H9 (cell line): Measurements from ENCODE around the gene SCYGR1. TPM values are rescaled to one million over a fixed set of nuclear protein-coding genes. Genes with fewer than 3 reads are reported as not detected.

Experiments used
- DNase-seq: peaks from one replicate; pipeline ENCODE4 v3.0.0-alpha.2; 2017
- H2AFZ ChIP-seq: one replicate; pipeline ENCODE4 v1.6.1; 2013; ENCODE audit warnings: mild to moderate bottlenecking, low read length, control low read depth, moderate library complexity
- H2AK5ac ChIP-seq: 2 replicates; pipeline ENCODE4 v1.6.1; 2013; ENCODE audit warnings: low read length, control low read depth, mixed read lengths; ENCODE audit not compliant: insufficient read length
- H2BK120ac ChIP-seq: one replicate; pipeline ENCODE4 v1.6.1; 2013; ENCODE audit warnings: low read depth, mild to moderate bottlenecking, low read length, control low read depth, inconsistent platforms; ENCODE audit not compliant: poor library complexity, severe bottlenecking
- H2BK12ac ChIP-seq: 2 replicates; pipeline ENCODE4 v1.6.1; 2013; ENCODE audit warnings: low read length, control low read depth, mixed read lengths, low read depth; ENCODE audit not compliant: insufficient read length
- H2BK15ac ChIP-seq: 2 replicates; pipeline ENCODE4 v1.6.1; 2013; ENCODE audit warnings: low read depth, low read length, control low read depth
- H2BK20ac ChIP-seq: one replicate; pipeline ENCODE4 v1.6.1; 2013; ENCODE audit warnings: low read depth, mild to moderate bottlenecking, low read length, control low read depth, inconsistent platforms; ENCODE audit not compliant: poor library complexity, severe bottlenecking
- H2BK5ac ChIP-seq: 2 replicates; pipeline ENCODE4 v1.6.1; 2013; ENCODE audit warnings: low read length, control low read depth, mixed read lengths; ENCODE audit not compliant: insufficient read length
- H3K14ac ChIP-seq: 2 replicates; pipeline ENCODE4 v1.6.1; 2013; ENCODE audit warnings: low read length, control low read depth; ENCODE audit not compliant: insufficient read depth
- H3K18ac ChIP-seq: 2 replicates; pipeline ENCODE4 v1.6.1; 2013; ENCODE audit warnings: low read depth, mild to moderate bottlenecking, mixed read lengths, low read length, control low read depth; ENCODE audit not compliant: insufficient read length
- H3K23ac ChIP-seq: 2 replicates; pipeline ENCODE4 v1.6.1; 2013; ENCODE audit warnings: low read length, control low read depth, mixed read lengths, low read depth; ENCODE audit not compliant: insufficient read length
- H3K23me2 ChIP-seq: 2 replicates; pipeline ENCODE4 v1.6.1; 2013; ENCODE audit warnings: low read depth, mild to moderate bottlenecking, mixed read lengths, low read length, control low read depth; ENCODE audit not compliant: insufficient read length, poor library complexity, severe bottlenecking
- H3K27ac ChIP-seq: 2 replicates; pipeline ENCODE4 v1.5.1; 2013; ENCODE audit warnings: low read length, control low read depth, mixed read lengths, low read depth; ENCODE audit not compliant: insufficient read length
- H3K27me3 ChIP-seq: 2 replicates; pipeline ENCODE4 v1.6.1; 2013; ENCODE audit warnings: low read length, control low read depth, inconsistent platforms; ENCODE audit not compliant: insufficient read depth
- H3K4ac ChIP-seq: 2 replicates; pipeline ENCODE4 v1.6.1; 2013; ENCODE audit warnings: low read depth, mild to moderate bottlenecking, control low read depth, inconsistent platforms, low read length, moderate library complexity
- H3K4me1 ChIP-seq: 2 replicates; pipeline ENCODE4 v1.6.1; 2013; ENCODE audit warnings: low read length, control low read depth, inconsistent platforms; ENCODE audit not compliant: insufficient read depth
- H3K4me2 ChIP-seq: 2 replicates; pipeline ENCODE4 v1.6.1; 2013; ENCODE audit warnings: low read length, control low read depth, mixed read lengths; ENCODE audit not compliant: insufficient read length, insufficient read depth
- H3K56ac ChIP-seq: 2 replicates; pipeline ENCODE4 v1.6.1; 2013; ENCODE audit warnings: low read depth, mild to moderate bottlenecking, mixed read lengths, low read length, control low read depth; ENCODE audit not compliant: insufficient read length
- H3K79me1 ChIP-seq: 2 replicates; pipeline ENCODE4 v1.6.1; 2013; ENCODE audit warnings: low read depth, mild to moderate bottlenecking, moderate library complexity, low read length, control low read depth, inconsistent platforms; ENCODE audit not compliant: insufficient read depth, poor library complexity, severe bottlenecking
- H3K79me2 ChIP-seq: 2 replicates; pipeline ENCODE4 v1.6.1; 2013; ENCODE audit warnings: low read length, control low read depth, inconsistent platforms; ENCODE audit not compliant: insufficient read depth
- H3K9ac ChIP-seq: 2 replicates; pipeline ENCODE4 v1.6.1; 2013; ENCODE audit warnings: low read length, control low read depth, mixed read lengths; ENCODE audit not compliant: insufficient read length; ENCODE audit errors: extremely low read depth
- H3K9me3 ChIP-seq: one replicate; pipeline ENCODE4 v1.6.1; 2013; ENCODE audit warnings: low read depth, low read length, inconsistent platforms; ENCODE audit not compliant: control insufficient read depth
- H3T11ph ChIP-seq: one replicate; pipeline ENCODE4 v1.6.1; 2013; ENCODE audit warnings: mild to moderate bottlenecking, low read length, control low read depth, inconsistent platforms
- H4K20me1 ChIP-seq: one replicate; pipeline ENCODE4 v1.6.1; 2013; ENCODE audit not compliant: control insufficient read depth, insufficient read length, insufficient read depth
- H4K5ac ChIP-seq: 2 replicates; pipeline ENCODE4 v1.6.1; 2013; ENCODE audit warnings: low read depth, mild to moderate bottlenecking, mixed read lengths, low read length, control low read depth; ENCODE audit not compliant: insufficient read length
- H4K8ac ChIP-seq: replicated peaks from 2 replicates; pipeline ENCODE4 v1.6.1; 2013; ENCODE audit warnings: low read length, control low read depth, mixed read lengths, low read depth; ENCODE audit not compliant: insufficient read length
- H4K91ac ChIP-seq: 2 replicates; pipeline ENCODE4 v1.6.1; 2013; ENCODE audit warnings: low read depth, mild to moderate bottlenecking, moderate library complexity, mixed read lengths, low read length, control low read depth; ENCODE audit not compliant: insufficient read length
- H3K27ac Mint-ChIP-seq, 3 experiments: 2 replicates in 2 of 3; 3 replicates in 1 of 3; pipeline ENCODE4 v1.8.0; 2020 to 2021; ENCODE audit warnings: mixed read lengths in 3 of 3, mild to moderate bottlenecking in 1 of 3, moderate library complexity in 1 of 3
- H3K27me3 Mint-ChIP-seq: 2 replicates; pipeline ENCODE4 v1.8.0; 2021; ENCODE audit warnings: low read depth, mild to moderate bottlenecking, moderate library complexity, mixed read lengths
- H3K36me3 Mint-ChIP-seq, 3 experiments: 2 replicates in 2 of 3; 3 replicates in 1 of 3; pipeline ENCODE4 v1.8.0; 2020 to 2021; ENCODE audit warnings: low read depth in 3 of 3, mixed read lengths in 3 of 3; ENCODE audit not compliant: insufficient read depth in 1 of 3
- H3K4me1 Mint-ChIP-seq, 2 experiments: 2 replicates each; pipeline ENCODE4 v1.8.0; 2020; ENCODE audit warnings: mixed read lengths in 2 of 2
- H3K4me3 Mint-ChIP-seq, 2 experiments: 2 replicates in 1 of 2; 3 replicates in 1 of 2; pipeline ENCODE4 v1.8.0; 2020 to 2021; ENCODE audit warnings: mild to moderate bottlenecking in 2 of 2, mixed read lengths in 2 of 2, moderate library complexity in 1 of 2
- H3K9me3 Mint-ChIP-seq, 2 experiments: 2 replicates in 1 of 2; 3 replicates in 1 of 2; pipeline ENCODE4 v1.8.0; 2020; ENCODE audit warnings: mild to moderate bottlenecking in 2 of 2, mixed read lengths in 2 of 2, moderate library complexity in 1 of 2
- whole genome bisulfite sequencing: extraction: QIAGEN DNeasy Blood & Tissue Kit; methylation state at CpG from one replicate; pipeline ENCODE4 v1.1.7; 2013; ENCODE audit warnings: missing lambda C conversion rate, low lambda C conversion rate, mixed read lengths; ENCODE audit not compliant: insufficient read length; ENCODE audit errors: extremely low coverage; 5-methylcytosine and 5-hydroxymethylcytosine counted together
- total RNA-seq: library from RNA; stranded (reverse); gene quantifications from 2 replicates; pipeline ENCODE4 v1.2.1, GENCODE V29; 2021
- TF ChIP-seq, protein P1 (sequence below): fragments of 200-600 bp; sonication (generic); conservative IDR thresholded peaks from 3 replicates; pipeline ENCODE4 v1.8.0; 2021; ENCODE audit warnings: antibody characterized with exemption, mild to moderate bottlenecking

Gene SCYGR1
- total RNA-seq, 1 experiment from 2014 or later, result not detected

DNA sequence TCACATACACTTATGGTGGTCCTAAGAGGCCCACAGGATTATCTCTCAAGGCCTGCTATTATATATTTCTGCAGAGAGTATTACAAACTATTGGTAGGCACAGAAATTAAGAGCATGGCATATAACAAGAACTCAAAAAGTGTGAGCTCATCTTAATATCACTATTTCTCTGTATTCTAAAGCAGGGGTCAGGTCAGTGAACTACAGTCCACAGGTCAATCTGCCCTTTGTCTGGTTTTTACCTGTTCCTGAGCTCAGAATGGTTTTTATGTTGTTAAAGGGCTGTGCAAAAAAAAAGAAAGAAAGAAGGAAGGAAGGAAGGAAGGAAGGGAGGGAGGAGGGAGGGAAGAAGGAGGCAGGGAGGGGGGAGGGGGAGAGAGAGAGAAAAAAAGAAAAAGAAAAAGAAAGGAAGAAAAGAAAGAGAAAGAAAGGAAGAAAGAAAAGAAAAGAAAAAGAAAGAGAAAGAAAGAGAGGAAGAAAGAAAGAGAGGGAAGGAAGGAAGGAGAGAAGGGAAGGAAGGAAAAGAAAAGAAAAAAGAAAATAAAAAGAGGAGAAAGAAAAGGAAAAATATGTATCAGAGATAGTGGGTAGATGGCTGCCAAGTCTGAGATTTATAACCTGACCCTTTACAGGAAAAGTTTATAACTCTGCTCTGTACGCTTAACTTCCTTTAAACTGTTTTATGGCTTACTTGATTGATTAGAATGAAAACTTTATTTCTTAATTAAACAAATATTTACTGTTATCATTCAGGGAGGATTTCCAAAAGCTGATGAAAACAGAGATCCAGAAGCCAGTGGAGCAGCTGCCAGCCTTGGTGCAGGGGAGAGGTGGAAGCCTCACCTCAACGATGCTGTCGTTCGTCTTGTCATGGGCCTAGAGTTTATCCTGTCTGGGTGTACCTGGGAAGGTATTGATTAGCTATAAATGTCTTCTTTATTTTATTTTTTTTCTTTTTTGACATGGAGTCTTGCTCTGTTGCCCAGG is 11.2 kb upstream of the SCYGR1 start:
- WGBS, result no CpG with 5 or more reads among the region's 4 CpGs
- H2BK120ac ChIP-seq, result no peak overlapping the region
- no peak for DNase-seq
- Mint-ChIP-seq H3K4me3 (no peak overlapping the region), H3K4me1 (peaks cover under 1 to 3% of the 10 kb centered on the region in 2 experiments; a peak in 2 of 4 replicates), H3K27ac (no peak overlapping the region), H3K36me3 (peaks cover 0 to 3% (median 0%) of the 10 kb centered on the region in 3 experiments; a peak in 1 of 7 replicates), H3K27me3 (no peaks in the 10 kb centered on the region), H3K9me3 (peaks cover 0 to 5% of the 10 kb centered on the region in 2 experiments; a peak in 1 of 5 replicates)
- H3K9ac ChIP-seq, result no peak overlapping the region
- no peak overlapping the region for H3K4ac ChIP-seq
- H3K27me3 ChIP-seq, result no peaks in the 10 kb centered on the region
- H3K4me1 ChIP-seq, result no peaks in the 10 kb centered on the region; the same call in 1 of the 2 replicates
- no peak overlapping the region for H3K27ac ChIP-seq
- no peak overlapping the region for H2BK5ac ChIP-seq
- H3K4me2 ChIP-seq, result no peak overlapping the region
- H3K18ac ChIP-seq, result no peak overlapping the region
- no peak overlapping the region for H3K56ac ChIP-seq
- H4K8ac ChIP-seq, result no peak overlapping the region
- H2BK20ac ChIP-seq, result no peak overlapping the region
- no peak overlapping the region for H2BK15ac ChIP-seq
- no peaks in the 10 kb centered on the region for H3K79me2 ChIP-seq
- no peaks in the 10 kb centered on the region for H4K20me1 ChIP-seq
- H4K5ac ChIP-seq, result no peak overlapping the region
- H3K23ac ChIP-seq, result no peak overlapping the region
- TF ChIP-seq, protein P1, sequence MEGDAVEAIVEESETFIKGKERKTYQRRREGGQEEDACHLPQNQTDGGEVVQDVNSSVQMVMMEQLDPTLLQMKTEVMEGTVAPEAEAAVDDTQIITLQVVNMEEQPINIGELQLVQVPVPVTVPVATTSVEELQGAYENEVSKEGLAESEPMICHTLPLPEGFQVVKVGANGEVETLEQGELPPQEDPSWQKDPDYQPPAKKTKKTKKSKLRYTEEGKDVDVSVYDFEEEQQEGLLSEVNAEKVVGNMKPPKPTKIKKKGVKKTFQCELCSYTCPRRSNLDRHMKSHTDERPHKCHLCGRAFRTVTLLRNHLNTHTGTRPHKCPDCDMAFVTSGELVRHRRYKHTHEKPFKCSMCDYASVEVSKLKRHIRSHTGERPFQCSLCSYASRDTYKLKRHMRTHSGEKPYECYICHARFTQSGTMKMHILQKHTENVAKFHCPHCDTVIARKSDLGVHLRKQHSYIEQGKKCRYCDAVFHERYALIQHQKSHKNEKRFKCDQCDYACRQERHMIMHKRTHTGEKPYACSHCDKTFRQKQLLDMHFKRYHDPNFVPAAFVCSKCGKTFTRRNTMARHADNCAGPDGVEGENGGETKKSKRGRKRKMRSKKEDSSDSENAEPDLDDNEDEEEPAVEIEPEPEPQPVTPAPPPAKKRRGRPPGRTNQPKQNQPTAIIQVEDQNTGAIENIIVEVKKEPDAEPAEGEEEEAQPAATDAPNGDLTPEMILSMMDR, result no peak
- H2AK5ac ChIP-seq, result no peak overlapping the region
- H2AFZ ChIP-seq, result no peak overlapping the region
- no peak overlapping the region for H2BK12ac ChIP-seq
- H3K14ac ChIP-seq, result no peak overlapping the region
- no peaks in the 10 kb centered on the region for H3K9me3 ChIP-seq
- H3T11ph ChIP-seq, result no peak overlapping the region
- H4K91ac ChIP-seq, result no peak overlapping the region
- H3K23me2 ChIP-seq, result no peaks in the 10 kb centered on the region
- H3K79me1 ChIP-seq, result no peaks in the 10 kb centered on the region
